ENCODE results near the gene RAX2. TPM values are rescaled to one million over a fixed set of nuclear protein-coding genes. Genes with fewer than 3 reads are reported as not detected.

Gene RAX2
- total and polyA plus RNA-seq, 9 of the 15 experiments (the other 6 are each of a cell fraction or from before 2014, with no cell fraction given): not detected

DNA sequence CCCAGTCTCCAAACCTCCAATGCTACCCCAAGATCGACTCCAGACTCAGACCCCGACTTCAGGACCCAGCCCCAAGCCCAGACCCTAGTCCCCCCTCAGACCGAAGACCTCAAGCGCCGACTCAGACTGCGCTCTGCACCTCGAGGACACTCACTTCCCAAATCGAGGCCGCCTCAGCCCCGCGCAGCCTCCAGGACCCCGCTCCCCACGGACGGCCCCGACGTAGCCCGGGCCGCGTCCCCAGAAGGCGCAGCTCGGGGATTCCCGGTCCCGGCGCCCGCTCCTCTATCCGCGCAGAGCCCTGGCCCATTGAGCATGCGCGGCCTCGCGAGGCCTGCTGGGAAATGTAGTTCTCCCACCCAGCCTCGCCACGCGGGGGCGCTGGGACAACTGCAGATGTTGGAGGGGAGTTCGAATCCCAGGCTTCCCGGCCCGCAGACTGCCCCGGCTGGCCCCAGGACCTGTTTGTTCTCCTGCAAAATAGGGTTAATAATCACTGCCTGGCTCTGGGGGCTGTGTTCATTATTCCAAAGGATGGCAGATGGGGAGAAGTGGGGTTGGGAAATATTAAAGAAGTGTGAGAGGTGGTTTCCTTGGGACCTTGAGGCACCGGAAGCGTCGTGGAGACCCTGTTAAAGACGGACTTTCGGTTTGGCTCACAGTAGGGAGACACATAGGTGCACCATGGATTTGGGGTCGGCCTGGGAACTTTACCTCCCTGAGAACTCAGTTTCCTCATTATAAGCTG is 10.5 kb downstream of the RAX2 start, which contains the start of gene APBA3 (continued):
- TF ChIP-seq FOXK1 (CRISPR knock-in tag; IDR thresholded peaks at IDR 0.05; ENCODE audit: borderline replicate concordance) (0 out of 2 replicates have a peak, but pooled peaks have one; percentile 53), GTF2B (IDR thresholded peaks at IDR 0.05; ENCODE audit: extremely low read depth, insufficient read length) (no peak), SUPT5H (IDR thresholded peaks at IDR 0.05) (peak; percentile 72; the same call in 1 of the 2 replicates), SIN3B (IDR thresholded peaks at IDR 0.05; ENCODE audit: low read depth) (peak; percentile 71; the same call in 1 of the 2 replicates), CBFA2T2 (conservative IDR thresholded peaks at IDR 0.05) (no peak), TBP (optimal IDR thresholded peaks at IDR 0.05; ENCODE audit: low read depth, low read length) (peak; percentile 87), ESRRB (CRISPR knock-in tag; IDR thresholded peaks at IDR 0.05; ENCODE audit: borderline replicate concordance) (no peak), HDAC2 (IDR thresholded peaks at IDR 0.05) (peak; percentile 86), CHD7 (IDR thresholded peaks at IDR 0.05; ENCODE audit: low read depth, low read length) (no peak), ZNF41 (CRISPR knock-in tag; conservative IDR thresholded peaks at IDR 0.05) (no peak), KAT2B (IDR thresholded peaks at IDR 0.05; ENCODE audit: low read depth, low read length) (no peak), OTX1 (CRISPR knock-in tag; IDR thresholded peaks at IDR 0.05) (no peak), SP1 (CRISPR knock-in tag; IDR thresholded peaks at IDR 0.05) (peak; percentile 63; the same call in 1 of the 2 replicates), IRF2 (CRISPR knock-in tag; IDR thresholded peaks at IDR 0.05) (no peak), SMARCA4 (IDR thresholded peaks at IDR 0.05) (no peak), SRSF1 (IDR thresholded peaks at IDR 0.05; ENCODE audit: low read depth, low read length) (no peak)
- TF ChIP-seq, protein P1, sequence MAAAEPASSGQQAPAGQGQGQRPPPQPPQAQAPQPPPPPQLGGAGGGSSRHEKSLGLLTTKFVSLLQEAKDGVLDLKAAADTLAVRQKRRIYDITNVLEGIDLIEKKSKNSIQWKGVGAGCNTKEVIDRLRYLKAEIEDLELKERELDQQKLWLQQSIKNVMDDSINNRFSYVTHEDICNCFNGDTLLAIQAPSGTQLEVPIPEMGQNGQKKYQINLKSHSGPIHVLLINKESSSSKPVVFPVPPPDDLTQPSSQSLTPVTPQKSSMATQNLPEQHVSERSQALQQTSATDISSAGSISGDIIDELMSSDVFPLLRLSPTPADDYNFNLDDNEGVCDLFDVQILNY (CRISPR knock-in tag; IDR thresholded peaks at IDR 0.05): no peak

Measured in K562 (cell line).